DND-41 (cell line): ENCODE results near the gene CALCR.

Source experiments
- ATAC-seq: fragments of 200-7000 bp; cut with Tn5 transposase; 3 replicates; pipeline ENCODE4 v1.9.1; 2021; ENCODE audit warnings: low read depth; ENCODE audit not compliant: insufficient read depth
- DNase-seq: peaks from one replicate; pipeline ENCODE4 v3.0.0-alpha.2; 2020
- H2AFZ ChIP-seq: 2 replicates; pipeline ENCODE4 v1.6.0; 2012; ENCODE audit warnings: low read depth, low read length
- H3K27ac ChIP-seq: 2 replicates; pipeline ENCODE4 v1.5.1; 2012; ENCODE audit warnings: low read length, inconsistent platforms
- H3K27me3 ChIP-seq: fragments of 200-600 bp; sonication (generic); 2 replicates; pipeline ENCODE4 v1.6.0; 2012; ENCODE audit warnings: low read length, mild to moderate bottlenecking, inconsistent platforms; ENCODE audit not compliant: insufficient read depth, poor library complexity
- H3K36me3 ChIP-seq: 2 replicates; pipeline ENCODE4 v1.5.1; 2012; ENCODE audit warnings: low read length, inconsistent platforms; ENCODE audit not compliant: insufficient read depth
- H3K4me1 ChIP-seq: 2 replicates; pipeline ENCODE4 v1.5.1; 2012; ENCODE audit warnings: mild to moderate bottlenecking, low read length; ENCODE audit not compliant: insufficient read depth
- H3K4me2 ChIP-seq: 2 replicates; pipeline ENCODE4 v1.6.0; 2012; ENCODE audit warnings: mild to moderate bottlenecking, moderate library complexity, low read length, inconsistent platforms; ENCODE audit not compliant: insufficient read depth
- H3K4me3 ChIP-seq, 2 experiments: fragments of 200-600 bp in 1 of 2; shearing (Covaris generic) in 1 of 2; 2 replicates each; pipeline ENCODE4 v1.5.1; 2012 to 2016; ENCODE audit warnings: inconsistent platforms in 2 of 2, low read length in 2 of 2, mild to moderate bottlenecking in 2 of 2, low read depth in 1 of 2, moderate library complexity in 1 of 2
- H3K79me2 ChIP-seq: 2 replicates; pipeline ENCODE4 v1.6.0; 2012; ENCODE audit warnings: low read length, inconsistent platforms; ENCODE audit not compliant: insufficient read depth
- H3K9ac ChIP-seq: 2 replicates; pipeline ENCODE4 v1.6.0; 2012; ENCODE audit warnings: low read depth, mild to moderate bottlenecking, inconsistent platforms, low read length, moderate library complexity
- H3K9me3 ChIP-seq: 2 replicates; pipeline ENCODE4 v1.5.1; 2012; ENCODE audit warnings: low read length, moderate library complexity, mild to moderate bottlenecking, inconsistent platforms; ENCODE audit not compliant: insufficient read depth, severe bottlenecking
- H4K20me1 ChIP-seq: 2 replicates; pipeline ENCODE4 v1.6.0; 2012; ENCODE audit warnings: low read length; ENCODE audit not compliant: insufficient read depth
- EZH2 ChIP-seq: IDR thresholded peaks from 3 replicates; pipeline ENCODE4 v1.6.1; 2012; ENCODE audit warnings: borderline replicate concordance, low read depth, mild to moderate bottlenecking, moderate library complexity, low read length, inconsistent platforms; ENCODE audit not compliant: severe bottlenecking
- TF ChIP-seq, protein P1 (sequence below): IDR thresholded peaks from 2 replicates; pipeline ENCODE4 v1.5.1; 2012; ENCODE audit warnings: borderline replicate concordance, low read length, moderate library complexity, mild to moderate bottlenecking; ENCODE audit not compliant: poor library complexity, severe bottlenecking; ENCODE audit errors: extremely low read depth

CALCR gene

DNA sequence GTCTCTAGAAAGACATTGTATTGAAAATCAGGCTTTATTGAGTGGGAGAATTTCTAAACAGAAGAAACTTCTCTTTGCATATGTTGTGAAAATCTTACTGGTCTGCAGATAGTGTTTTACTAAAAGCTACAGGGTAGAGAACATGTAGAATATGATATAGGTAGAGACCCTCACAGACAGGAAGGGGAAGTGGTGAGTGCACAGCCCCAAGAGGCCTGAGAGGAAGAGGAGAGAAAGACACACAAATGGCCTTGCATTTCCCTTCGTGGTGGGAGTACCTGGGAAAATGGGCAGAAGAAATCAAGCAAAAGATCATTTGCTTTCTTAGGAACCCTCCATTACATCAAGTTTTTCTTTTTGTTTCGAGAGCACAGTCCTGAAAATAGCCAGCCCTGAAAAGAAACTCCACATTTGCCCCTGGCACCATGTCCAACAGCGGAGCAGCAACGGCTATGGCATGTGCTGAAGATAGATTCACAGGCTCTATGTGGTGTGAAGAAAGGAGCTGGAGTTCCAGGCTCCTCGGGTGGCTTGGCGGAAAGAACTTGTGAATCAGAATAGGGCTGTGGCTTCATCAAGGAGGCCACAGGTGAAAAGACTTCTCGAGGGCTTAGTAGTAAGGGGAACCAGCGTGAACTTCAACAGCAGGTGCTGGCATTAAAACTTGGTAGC lies 143.5 kb downstream of the CALCR start:
- peak overlapping the region; percentile 16; the same call in 1 of the 2 replicates for H3K4me2 ChIP-seq
- DNase-seq (peak; percentile 46), ATAC-seq (peak; percentile 97)
- peak overlapping the region; percentile 47 for H3K27ac ChIP-seq
- H3K9ac ChIP-seq, result no peak overlapping the region
- H2AFZ ChIP-seq, result peak overlapping the region; percentile 60
- no peak for TF ChIP-seq EZH2
- TF ChIP-seq, protein P1, sequence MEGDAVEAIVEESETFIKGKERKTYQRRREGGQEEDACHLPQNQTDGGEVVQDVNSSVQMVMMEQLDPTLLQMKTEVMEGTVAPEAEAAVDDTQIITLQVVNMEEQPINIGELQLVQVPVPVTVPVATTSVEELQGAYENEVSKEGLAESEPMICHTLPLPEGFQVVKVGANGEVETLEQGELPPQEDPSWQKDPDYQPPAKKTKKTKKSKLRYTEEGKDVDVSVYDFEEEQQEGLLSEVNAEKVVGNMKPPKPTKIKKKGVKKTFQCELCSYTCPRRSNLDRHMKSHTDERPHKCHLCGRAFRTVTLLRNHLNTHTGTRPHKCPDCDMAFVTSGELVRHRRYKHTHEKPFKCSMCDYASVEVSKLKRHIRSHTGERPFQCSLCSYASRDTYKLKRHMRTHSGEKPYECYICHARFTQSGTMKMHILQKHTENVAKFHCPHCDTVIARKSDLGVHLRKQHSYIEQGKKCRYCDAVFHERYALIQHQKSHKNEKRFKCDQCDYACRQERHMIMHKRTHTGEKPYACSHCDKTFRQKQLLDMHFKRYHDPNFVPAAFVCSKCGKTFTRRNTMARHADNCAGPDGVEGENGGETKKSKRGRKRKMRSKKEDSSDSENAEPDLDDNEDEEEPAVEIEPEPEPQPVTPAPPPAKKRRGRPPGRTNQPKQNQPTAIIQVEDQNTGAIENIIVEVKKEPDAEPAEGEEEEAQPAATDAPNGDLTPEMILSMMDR, result no peak
- no peak overlapping the region; a peak in 1 of 4 replicates for H3K4me3 ChIP-seq
- H3K27me3 ChIP-seq, result no peaks in the 10 kb centered on the region
- no peaks in the 10 kb centered on the region for H3K79me2 ChIP-seq
- no peaks in the 10 kb centered on the region for H3K9me3 ChIP-seq
- H3K36me3 ChIP-seq, result no peaks in the 10 kb centered on the region
- H3K4me1 ChIP-seq, result peaks cover 20% of the 10 kb centered on the region
- H4K20me1 ChIP-seq, result no peaks in the 10 kb centered on the region

DNA sequence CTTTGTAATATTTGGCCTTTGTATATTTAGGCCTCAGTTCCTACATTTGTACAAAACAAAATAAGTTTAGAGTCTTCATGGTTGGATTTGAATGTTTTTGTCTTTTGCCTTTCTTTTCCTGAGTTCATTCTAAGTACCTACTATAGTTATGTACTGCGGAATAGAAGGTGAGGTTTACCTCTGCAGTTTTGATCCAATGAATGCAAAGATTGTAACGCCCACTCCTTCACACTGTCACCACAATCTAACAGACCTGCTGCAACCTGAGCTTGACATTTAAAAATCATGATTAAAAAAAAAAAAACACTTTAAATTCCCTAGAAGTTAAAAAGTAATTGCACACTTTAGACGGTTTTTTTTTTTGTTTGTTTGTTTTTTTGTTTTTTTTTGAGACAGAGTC lies 145.0 kb downstream of the CALCR start:
- Histone ChIP-seq H4K20me1 (no peaks in the 10 kb centered on the region), H3K79me2 (no peaks in the 10 kb centered on the region), H3K27me3 (no peaks in the 10 kb centered on the region), H3K9me3 (no peaks in the 10 kb centered on the region), H3K9ac (no peak overlapping the region), H3K4me1 (peaks cover 20% of the 10 kb centered on the region), H3K36me3 (no peaks in the 10 kb centered on the region), H2AFZ (no peak overlapping the region), H3K4me3 (no peak overlapping the region), H3K27ac (no peak overlapping the region), H3K4me2 (no peak overlapping the region)
- DNase-seq, result no peak
- ATAC-seq, result no peak
- TF ChIP-seq, protein P1, result no peak
- TF ChIP-seq EZH2, result no peak

DNA sequence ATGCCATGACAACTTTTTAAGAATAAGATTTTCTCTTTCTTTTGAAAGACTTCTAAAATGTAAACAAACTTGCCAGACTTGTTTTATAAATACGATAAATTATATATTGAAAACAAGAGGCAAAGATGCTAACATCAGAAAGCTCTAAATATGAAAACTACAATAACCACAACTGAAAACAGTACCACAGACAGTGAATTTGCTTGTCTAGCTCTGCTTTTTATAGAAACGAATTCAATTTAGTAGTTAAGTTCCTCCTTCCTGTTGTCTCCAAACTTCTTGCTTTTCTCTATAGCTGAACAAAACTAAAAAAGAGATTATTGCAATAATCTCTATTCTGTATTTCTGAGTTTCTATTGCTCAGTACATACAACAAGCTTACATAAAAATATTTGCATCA lies 147.4 kb downstream of the CALCR start:
- TF ChIP-seq, protein P1, result no peak
- TF ChIP-seq EZH2, result no peak
- no peaks in the 10 kb centered on the region for H3K36me3 ChIP-seq
- H3K9me3 ChIP-seq, result no peaks in the 10 kb centered on the region
- DNase-seq (no peak), ATAC-seq (no peak)
- H3K4me3 ChIP-seq, result no peak overlapping the region
- H3K9ac ChIP-seq, result no peak overlapping the region
- H3K4me2 ChIP-seq, result no peak overlapping the region
- no peaks in the 10 kb centered on the region for H4K20me1 ChIP-seq
- H3K4me1 ChIP-seq, result peaks cover 20% of the 10 kb centered on the region
- H3K27me3 ChIP-seq, result peaks cover 4% of the 10 kb centered on the region
- H3K27ac ChIP-seq, result no peak overlapping the region
- no peaks in the 10 kb centered on the region for H3K79me2 ChIP-seq
- no peak overlapping the region for H2AFZ ChIP-seq
